Thoracic aorta (tissue), 2 donors: ENCODE results near the gene GCNT1. TPM values are rescaled to one million over a fixed set of nuclear protein-coding genes. Genes with fewer than 3 reads are reported as not detected.

Experiments
- ATAC-seq: fragments of 150-250 bp; one replicate; pipeline ENCODE4 v1.8.0; 2017; ENCODE audit warnings: low read depth; ENCODE audit not compliant: insufficient number of reproducible peaks, low FRiP score
- DNase-seq: peaks from one replicate; pipeline ENCODE4 v3.0.0-alpha.2; 2020; ENCODE audit warnings: low spot score
- H3K27ac ChIP-seq, 2 donors: fragments of 200-600 bp; sonication (generic); 1 replicate in 1 of 2; 2 replicates in 1 of 2; pipeline ENCODE4 v1.5.1; 2016; ENCODE audit warnings: mild to moderate bottlenecking in 2 of 2, moderate library complexity in 2 of 2
- H3K27me3 ChIP-seq: fragments of 200-600 bp; sonication (generic); replicated peaks from 2 replicates; pipeline ENCODE4 v1.6.0; 2016; ENCODE audit warnings: mild to moderate bottlenecking; ENCODE audit not compliant: insufficient read depth
- H3K36me3 ChIP-seq: fragments of 200-600 bp; sonication (generic); one replicate; pipeline ENCODE4 v1.5.1; 2016
- H3K4me1 ChIP-seq, 2 donors: fragments of 200-600 bp; sonication (generic); 1 replicate in 1 of 2; 2 replicates in 1 of 2; pipeline versions ENCODE4 v1.5.1 to v1.6.0; 2016; ENCODE audit warnings: low read depth in 2 of 2, mild to moderate bottlenecking in 1 of 2; ENCODE audit not compliant: control insufficient read depth in 1 of 2
- H3K4me3 ChIP-seq: fragments of 200-600 bp; sonication (generic); 2 replicates; pipeline ENCODE4 v1.5.1; 2016; ENCODE audit warnings: mild to moderate bottlenecking
- H3K9me3 ChIP-seq: fragments of 200-600 bp; sonication (generic); 2 replicates; pipeline ENCODE4 v1.5.1; 2016
- CTCF ChIP-seq: fragments of 200-600 bp; sonication (generic); IDR thresholded peaks from one replicate; pipeline ENCODE4 v1.5.1; 2019; ENCODE audit warnings: antibody characterized with exemption
- total RNA-seq, 2 donors: library from RNA; depleted of rRNA; stranded (reverse); fragments of >200 nt; gene quantifications; one replicate each; pipeline versions ENCODE4 v1.1.0 to v1.2.3, GENCODE V29; 2016

The GCNT1 gene
- total RNA-seq, 2 donors from 2014 or later, result 17.1 to 24.1 TPM

DNA sequence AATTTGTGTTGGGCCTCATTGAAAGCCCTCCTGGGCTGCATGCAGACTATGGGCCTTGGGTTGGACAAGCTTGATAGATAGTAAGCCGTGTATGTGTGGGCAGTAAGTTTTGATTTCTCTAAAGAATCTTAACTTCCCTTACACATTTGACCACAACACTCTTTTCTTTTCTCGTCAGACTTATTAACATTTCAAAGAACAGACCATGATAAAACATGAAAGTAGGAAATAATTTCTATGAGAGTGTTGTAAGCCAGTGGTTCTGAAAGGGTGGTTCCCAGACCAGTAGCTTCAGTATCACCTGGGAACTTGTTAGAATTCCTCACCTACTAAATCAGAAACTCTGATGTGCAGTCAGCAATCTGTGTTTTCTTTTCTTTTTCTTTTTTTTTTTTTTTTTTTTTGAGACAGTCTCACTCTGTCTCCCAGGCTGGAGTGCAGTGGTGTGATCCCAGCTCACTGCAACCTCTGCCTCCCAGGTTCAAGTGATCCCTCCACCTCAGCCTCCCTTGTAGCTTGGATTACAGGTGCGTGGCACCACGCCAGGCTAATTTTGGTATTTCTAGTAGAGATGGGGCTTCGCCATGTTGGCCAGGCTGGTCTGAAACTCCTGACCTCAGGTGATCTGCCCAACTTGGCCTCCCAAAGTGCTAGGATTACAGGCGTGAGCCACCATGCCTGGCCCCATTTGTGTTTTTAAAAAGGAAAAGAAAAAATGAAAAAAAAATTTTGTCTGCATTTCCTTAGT lies 20.0 kb upstream of the GCNT1 start:
- Histone ChIP-seq H3K27me3 (no peaks in the 10 kb centered on the region), H3K36me3 (no peaks in the 10 kb centered on the region), H3K4me3 (no peak overlapping the region), H3K9me3 (no peaks in the 10 kb centered on the region), H3K27ac (no peak overlapping the region), H3K4me1 (no peaks in the 10 kb centered on the region)
- TF ChIP-seq CTCF, result no peak
- ATAC-seq (no peak), DNase-seq (no peak)

- no peak for TF ChIP-seq CTCF
- H3K4me3 ChIP-seq, result no peak overlapping the region
- H3K36me3 ChIP-seq, result no peaks in the 10 kb centered on the region
- H3K27ac ChIP-seq, result no peak overlapping the region
- ATAC-seq, result no peak
- no peak for DNase-seq
- no peaks in the 10 kb centered on the region for H3K27me3 ChIP-seq
- H3K4me1 ChIP-seq, result no peaks in the 10 kb centered on the region
- no peaks in the 10 kb centered on the region for H3K9me3 ChIP-seq
Measured at GRCh38 chr9:76441551-76442322, 17.2 kb upstream of the GCNT1 start.

DNA sequence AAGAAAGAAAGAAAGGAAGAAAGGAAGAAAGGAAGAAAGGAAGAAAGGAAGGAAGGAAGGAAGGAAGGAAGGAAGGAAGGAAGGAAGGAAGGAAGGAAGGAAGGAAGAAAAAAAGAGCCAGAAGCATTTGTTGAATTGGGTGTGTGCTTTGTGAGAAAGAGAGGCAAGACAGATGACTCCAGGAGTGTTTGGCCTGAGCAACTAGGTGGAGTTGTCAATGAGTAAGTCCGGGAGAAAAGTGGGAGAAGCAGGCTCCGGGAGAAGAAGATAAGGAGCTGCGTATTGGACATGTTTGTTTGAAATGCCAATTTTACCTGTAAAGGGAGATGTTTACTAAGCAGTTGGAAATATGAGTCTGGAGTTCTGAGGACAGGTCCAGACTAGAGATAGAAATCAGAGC lies 15.1 kb upstream of the GCNT1 start:
- no peaks in the 10 kb centered on the region for H3K27me3 ChIP-seq
- H3K4me1 ChIP-seq, result no peaks in the 10 kb centered on the region
- ATAC-seq (no peak), DNase-seq (no peak)
- H3K36me3 ChIP-seq, result no peaks in the 10 kb centered on the region
- no peaks in the 10 kb centered on the region for H3K9me3 ChIP-seq
- H3K27ac ChIP-seq, result no peak overlapping the region
- no peak for TF ChIP-seq CTCF
- H3K4me3 ChIP-seq, result no peak overlapping the region

DNA sequence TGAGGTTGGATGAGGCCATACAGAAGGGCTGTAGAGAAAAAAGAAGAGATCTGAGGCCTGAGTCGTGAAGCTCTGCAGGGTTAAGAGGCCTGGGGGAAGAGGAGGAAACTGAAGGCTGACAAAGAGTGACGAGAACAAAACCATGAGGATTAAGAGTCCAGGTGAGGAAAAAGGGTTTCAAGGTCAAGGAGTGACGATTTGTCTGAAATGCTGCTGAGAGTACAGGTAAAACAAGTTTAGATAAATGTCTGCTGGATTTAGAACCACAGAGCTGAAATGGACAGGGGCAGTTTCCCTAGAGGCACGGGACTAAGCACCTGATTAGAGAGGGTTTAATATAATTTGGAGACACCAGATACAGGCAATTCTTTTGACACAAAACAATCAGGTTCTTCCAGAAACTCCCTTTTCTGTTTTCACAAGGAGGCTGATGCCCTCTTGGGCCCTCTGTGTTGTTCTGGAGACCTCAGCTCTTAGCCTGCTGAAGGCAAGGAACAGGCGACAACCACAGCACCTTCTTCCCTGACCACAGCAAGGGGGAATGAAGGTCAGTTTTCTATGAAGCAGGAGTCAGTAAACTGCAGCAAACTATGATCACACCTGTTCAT lies 14.6 kb upstream of the GCNT1 start:
- no peak for ATAC-seq
- no peak for TF ChIP-seq CTCF
- H3K4me3 ChIP-seq, result no peak overlapping the region

GRCh38 chr9:76445976-76446375 lies 13.0 kb upstream of the GCNT1 start:
- Histone ChIP-seq H3K4me1 (no peaks in the 10 kb centered on the region), H3K27me3 (no peaks in the 10 kb centered on the region), H3K9me3 (no peaks in the 10 kb centered on the region), H3K4me3 (no peak overlapping the region), H3K36me3 (no peaks in the 10 kb centered on the region), H3K27ac (no peak overlapping the region)
- TF ChIP-seq CTCF, result no peak
- DNase-seq (no peak), ATAC-seq (no peak)

More for the DNA sequence above, 14.6 kb upstream of the GCNT1 start:
- H3K9me3 ChIP-seq, result no peaks in the 10 kb centered on the region
- DNase-seq, result no peak
- H3K27ac ChIP-seq, result no peak overlapping the region
- no peaks in the 10 kb centered on the region for H3K36me3 ChIP-seq
- no peaks in the 10 kb centered on the region for H3K27me3 ChIP-seq
- no peaks in the 10 kb centered on the region for H3K4me1 ChIP-seq
